Measurements from ENCODE around the gene KIAA1671.
A peak's percentile ranks its signal among the peaks of the same experiment; 100 is the strongest.
"Not testable (repeated sequence)": the region's sequence is repeated elsewhere in the genome, so short reads cannot be mapped to it uniquely, and the experiment has no call there.

KIAA1671 gene

GRCh38 chr22:25207553-25208157 is 255.1 kb downstream of the KIAA1671 start:
- no peak for DNase-seq

- DNase-seq = no peak
These were observed 255.8 kb downstream of the KIAA1671 start for GRCh38 chr22:25208328-25208727.

- DNase-seq = no peak
These were observed 256.4 kb downstream of the KIAA1671 start for GRCh38 chr22:25208743-25209505.

GRCh38 chr22:25210793-25211192 is 258.3 kb downstream of the KIAA1671 start:
- no peak for DNase-seq

- DNase-seq = no peak
These were observed 259.8 kb downstream of the KIAA1671 start for GRCh38 chr22:25212337-25212736.

GRCh38 chr22:25213221-25213620 is 260.7 kb downstream of the KIAA1671 start:
- no peak for DNase-seq

GRCh38 chr22:25216230-25216629 is 263.7 kb downstream of the KIAA1671 start:
- DNase-seq = no peak

- no peak for DNase-seq
These were observed 266.7 kb downstream of the KIAA1671 start, which contains the start of gene CRYBB2 for GRCh38 chr22:25219211-25219689. Gene CRYBB2 (plus strand): TSS chr22:25219639. CDS start chr22:25221430, 1,791 bp downstream.

- no peak for DNase-seq
These were observed 267.5 kb downstream of the KIAA1671 start for GRCh38 chr22:25219948-25220442.

- no peak for DNase-seq
These were observed 269.3 kb downstream of the KIAA1671 start for GRCh38 chr22:25221790-25222189.

GRCh38 chr22:25223269-25223850 is 270.8 kb downstream of the KIAA1671 start:
- DNase-seq = no peak

GRCh38 chr22:25228822-25229221 is 276.3 kb downstream of the KIAA1671 start:
- DNase-seq = no peak

- not testable (repeated sequence) for DNase-seq
These were observed 278.2 kb downstream of the KIAA1671 start for GRCh38 chr22:25230760-25231159.

GRCh38 chr22:25232301-25232700 is 279.8 kb downstream of the KIAA1671 start:
- no peak for DNase-seq

GRCh38 chr22:25233706-25234105 is 281.2 kb downstream of the KIAA1671 start:
- not testable (repeated sequence) for DNase-seq

- peak; percentile 86 for DNase-seq
These were observed 283.2 kb downstream of the KIAA1671 start for GRCh38 chr22:25235547-25236290.

GRCh38 chr22:25236417-25236816 is 283.9 kb downstream of the KIAA1671 start:
- DNase-seq = no peak

- no peak for DNase-seq
These were observed 285.0 kb downstream of the KIAA1671 start for GRCh38 chr22:25237503-25237902.

GRCh38 chr22:25238058-25238457 is 285.5 kb downstream of the KIAA1671 start:
- not testable (repeated sequence) for DNase-seq

Data from retina (tissue), 1 donor.